GM23248 (cell line): ENCODE results near the gene TMEM217. TPM values are rescaled to one million over a fixed set of nuclear protein-coding genes. Genes with fewer than 3 reads are reported as not detected.

Experiments
- DNase-seq: peaks from one replicate; pipeline ENCODE4 v3.0.0-alpha.2; 2015
- H2AFZ ChIP-seq: fragments of 200-600 bp; sonication (generic); 2 replicates; pipeline ENCODE4 v1.6.1; 2016; ENCODE audit warnings: antibody characterized with exemption
- H3F3A ChIP-seq: fragments of 200-600 bp; sonication (generic); 2 replicates; pipeline ENCODE4 v1.6.1; 2016; ENCODE audit warnings: mild to moderate bottlenecking, antibody characterized with exemption, mixed run types; ENCODE audit not compliant: insufficient read depth
- H3K27ac ChIP-seq: fragments of 200-600 bp; sonication (generic); 2 replicates; pipeline ENCODE4 v1.5.1; 2016; ENCODE audit warnings: mild to moderate bottlenecking
- H3K27me3 ChIP-seq: fragments of 200-600 bp; sonication (generic); replicated peaks from 2 replicates; pipeline ENCODE4 v1.6.1; 2016; ENCODE audit warnings: mild to moderate bottlenecking; ENCODE audit not compliant: insufficient read depth
- H3K36me3 ChIP-seq: fragments of 200-600 bp; sonication (generic); 2 replicates; pipeline ENCODE4 v1.6.1; 2016; ENCODE audit warnings: low read depth, mild to moderate bottlenecking
- H3K4me1 ChIP-seq: fragments of 200-600 bp; sonication (generic); 2 replicates; pipeline ENCODE4 v1.6.1; 2016; ENCODE audit warnings: mild to moderate bottlenecking; ENCODE audit not compliant: insufficient read depth
- H3K4me2 ChIP-seq: fragments of 200-600 bp; sonication (generic); one replicate; pipeline ENCODE4 v1.6.1; 2016; ENCODE audit warnings: mild to moderate bottlenecking; ENCODE audit not compliant: unreplicated experiment
- H3K4me3 ChIP-seq: fragments of 200-600 bp; sonication (generic); 2 replicates; pipeline ENCODE4 v1.5.1; 2016; ENCODE audit warnings: mild to moderate bottlenecking
- H3K79me2 ChIP-seq: fragments of 200-600 bp; sonication (generic); 2 replicates; pipeline ENCODE4 v1.6.1; 2016; ENCODE audit warnings: mild to moderate bottlenecking; ENCODE audit not compliant: insufficient read depth
- H3K9ac ChIP-seq: fragments of 200-600 bp; sonication (generic); 2 replicates; pipeline ENCODE4 v1.6.1; 2016; ENCODE audit warnings: mild to moderate bottlenecking
- H3K9me2 ChIP-seq: fragments of 200-600 bp; sonication (generic); 2 replicates; pipeline ENCODE4 v1.6.1; 2016; ENCODE audit warnings: mixed run types, mild to moderate bottlenecking, moderate library complexity; ENCODE audit not compliant: insufficient read depth
- H3K9me3 ChIP-seq: fragments of 200-600 bp; sonication (generic); one replicate; pipeline ENCODE4 v1.6.1; 2017; ENCODE audit warnings: low read depth
- H4K20me1 ChIP-seq: fragments of 200-600 bp; sonication (generic); 2 replicates; pipeline ENCODE4 v1.6.0; 2016; ENCODE audit not compliant: insufficient read depth
- EZH2 ChIP-seq: fragments of 200-600 bp; sonication (generic); IDR thresholded peaks from 2 replicates; pipeline ENCODE4 v1.6.1; 2018; ENCODE audit warnings: antibody characterized with exemption, mild to moderate bottlenecking; ENCODE audit not compliant: insufficient read depth, poor library complexity, severe bottlenecking
- EZH2phosphoT487 ChIP-seq: fragments of 200-600 bp; sonication (generic); IDR thresholded peaks from 2 replicates; pipeline ENCODE4 v1.6.1; 2018; ENCODE audit warnings: antibody characterized with exemption, moderate library complexity, mild to moderate bottlenecking, low read depth; ENCODE audit not compliant: insufficient read depth
- WGBS, 2 experiments: methylation state at CpG; one replicate each; pipeline ENCODE4 v1.1.6; 2015 to 2017; ENCODE audit warnings: low lambda C conversion rate in 2 of 2, low coverage in 1 of 2; ENCODE audit errors: missing lambda C conversion rate in 2 of 2; 5-methylcytosine and 5-hydroxymethylcytosine counted together
- in situ Hi-C: fragments of 300-500 bp; cut with MboI; formaldehyde crosslinking; loops from 2 replicates; pipeline ENCODE4 v1.15.0; 2020
- polyA plus RNA-seq: library from polyadenylated mRNA; unstranded; fragments of >200 nt; fragmentation: Nextera tagmentation; extraction: Ambion mirVana; gene quantifications from 2 replicates; pipeline ENCODE4 v1.2.1, GENCODE V29; 2016
- total RNA-seq: library from RNA; depleted of rRNA; stranded (reverse); fragments of >200 nt; shearing (Covaris generic); gene quantifications from 2 replicates; pipeline ENCODE4 v1.2.3, GENCODE V29; 2014

TMEM217 gene
- total and polyA plus RNA-seq, 2 experiments from 2014 or later: 1.2 to 6.5 TPM

DNA sequence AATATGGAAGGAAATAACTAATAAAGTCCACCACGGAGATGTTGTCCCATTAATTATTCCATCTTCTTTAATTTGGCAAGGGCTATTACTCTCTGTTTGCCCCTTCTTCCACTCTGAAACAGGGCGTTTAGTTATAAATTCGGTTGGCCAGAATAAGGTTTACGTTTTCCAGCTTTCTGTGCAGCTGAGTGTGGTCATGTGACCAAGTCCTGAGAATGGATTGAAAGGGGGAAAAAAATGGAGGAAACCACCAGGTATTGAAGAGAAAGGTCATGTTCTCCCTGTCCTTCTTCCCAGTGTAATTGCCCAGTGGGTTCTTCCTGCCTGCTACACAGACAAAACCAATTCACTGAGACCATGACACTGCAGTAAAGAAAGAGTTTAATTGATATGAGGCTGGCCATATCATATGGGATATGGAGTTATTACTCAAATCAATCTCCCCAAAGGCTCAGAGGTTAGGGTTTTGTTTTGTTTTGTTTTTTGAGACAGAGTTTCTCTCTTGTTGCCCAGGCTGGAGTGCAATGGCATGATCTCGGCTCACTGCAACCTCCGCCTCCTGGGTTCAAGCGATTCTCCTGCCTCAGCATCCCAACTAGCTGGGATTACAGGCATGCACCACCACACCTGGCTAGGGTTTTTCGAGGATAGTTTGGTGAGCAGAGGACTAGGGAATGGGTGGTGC, 14.7 kb downstream of the TMEM217 start:
- peak overlapping the region; percentile 97 for H3K27ac ChIP-seq
- no peaks in the 10 kb centered on the region for H3K9me2 ChIP-seq
- no peak for DNase-seq
- H3K4me3 ChIP-seq: no peak overlapping the region
- H3K9me3 ChIP-seq: no peaks in the 10 kb centered on the region
- H3F3A ChIP-seq: peaks cover 74% of the 10 kb centered on the region
- peaks cover 76% of the 10 kb centered on the region for H3K4me1 ChIP-seq
- TF ChIP-seq EZH2 (no peak), EZH2phosphoT487 (no peak)
- in situ Hi-C loops: no loop called here
- H3K36me3 ChIP-seq: no peaks in the 10 kb centered on the region
- no peaks in the 10 kb centered on the region for H4K20me1 ChIP-seq
- H3K9ac ChIP-seq: peak overlapping the region; percentile 77
- no peaks in the 10 kb centered on the region for H3K79me2 ChIP-seq
- H3K27me3 ChIP-seq: no peaks in the 10 kb centered on the region
- H2AFZ ChIP-seq: no peak overlapping the region
- H3K4me2 ChIP-seq: peak overlapping the region; percentile 49
- WGBS, 2 experiments: 79 to 80% methylated on average over 8 of the region's 8 CpGs

- Histone ChIP-seq H4K20me1 (no peaks in the 10 kb centered on the region), H3K4me1 (peaks cover 83% of the 10 kb centered on the region), H3K9me3 (no peaks in the 10 kb centered on the region), H3K4me2 (peak overlapping the region; percentile 49), H3K36me3 (no peaks in the 10 kb centered on the region), H3K27me3 (no peaks in the 10 kb centered on the region), H3K79me2 (no peaks in the 10 kb centered on the region), H3K9ac (peak overlapping the region; percentile 77), H3F3A (peaks cover 76% of the 10 kb centered on the region), H3K9me2 (no peaks in the 10 kb centered on the region), H3K4me3 (0 out of 2 replicates have a peak overlapping the region, but pooled peaks have one; percentile 16), H3K27ac (peak overlapping the region; percentile 97), H2AFZ (no peak overlapping the region)
- DNase-seq: peak; percentile 97
- in situ Hi-C loops: no loop called here
- WGBS, 2 experiments: 89 to 92% methylated on average over 1 of the region's 1 CpG
- TF ChIP-seq EZH2phosphoT487 (no peak), EZH2 (no peak)
These were observed 15.4 kb downstream of the TMEM217 start for GRCh38 chr6:37242429-37243052.

GRCh38 chr6:37241775-37242428, 16.0 kb downstream of the TMEM217 start:
- TF ChIP-seq EZH2phosphoT487: no peak
- Histone ChIP-seq H3K36me3 (no peaks in the 10 kb centered on the region), H3K27ac (peak overlapping the region; percentile 97), H3K4me2 (peak overlapping the region; percentile 56), H3K9me3 (no peaks in the 10 kb centered on the region), H3K27me3 (no peaks in the 10 kb centered on the region), H3K4me1 (peaks cover 89% of the 10 kb centered on the region), H4K20me1 (no peaks in the 10 kb centered on the region), H2AFZ (no peak overlapping the region), H3K4me3 (0 out of 2 replicates have a peak overlapping the region, but pooled peaks have one; percentile 16), H3K9me2 (no peaks in the 10 kb centered on the region), H3K9ac (peak overlapping the region; percentile 77), H3K79me2 (no peaks in the 10 kb centered on the region), H3F3A (peaks cover 75% of the 10 kb centered on the region)
- in situ Hi-C loops: no loop called here
- DNase-seq: no peak
- 78 to 79% methylated on average over 5 of the region's 5 CpGs for WGBS, 2 experiments

GRCh38 chr6:37241131-37241530, 16.8 kb downstream of the TMEM217 start:
- Histone ChIP-seq H3K4me3 (no peak overlapping the region), H4K20me1 (no peaks in the 10 kb centered on the region), H3K9me2 (no peaks in the 10 kb centered on the region), H3K9me3 (no peaks in the 10 kb centered on the region), H3K79me2 (no peaks in the 10 kb centered on the region), H3K9ac (no peak overlapping the region), H3K36me3 (no peaks in the 10 kb centered on the region), H3F3A (peaks cover 68% of the 10 kb centered on the region), H3K4me1 (peaks cover 88% of the 10 kb centered on the region), H3K27ac (peak overlapping the region; percentile 97), H2AFZ (no peak overlapping the region), H3K4me2 (no peak overlapping the region), H3K27me3 (no peaks in the 10 kb centered on the region)
- TF ChIP-seq EZH2phosphoT487: no peak
- no peak for TF ChIP-seq EZH2
- in situ Hi-C loops: no loop called here
- no peak for DNase-seq
- 91 to 93% methylated on average over 6 of the region's 6 CpGs for WGBS, 2 experiments
